IMR-90 (cell line): Measurements from ENCODE around the gene CACYBP. TPM values are rescaled to one million over a fixed set of nuclear protein-coding genes. Genes with fewer than 3 reads are reported as not detected.

Source experiments
- ATAC-seq: fragments of 200-7000 bp; cut with Tn5 transposase; 2 replicates; pipeline ENCODE4 v1.9.1; 2020; ENCODE audit warnings: low read depth, mild to moderate bottlenecking, moderate library complexity
- BruUV-seq: library from RNA; stranded (reverse); fragments of 400-500 nt; replicated peaks from 2 replicates; lab custom pipeline; 2021; lab: Mats Ljungman, UMichigan
- CTCF ChIA-PET: fragments of 300-600 bp; formaldehyde crosslinking; extraction: SDS; loops from one replicate; lab custom pipeline; 2021; ENCODE audit warnings: antibody characterized with exemption; lab: Yijun Ruan, JAX
- POLR2A ChIA-PET: fragments of 300-600 bp; sonication (Branson Sonifier 250); formaldehyde crosslinking; loops from one replicate; lab custom pipeline; 2022; ENCODE audit warnings: antibody characterized with exemption; ENCODE audit not compliant: unreplicated experiment; lab: Charles Lee
- DNase-seq: peaks from one replicate; pipeline ENCODE4 v3.0.0; 2013
- H2AFZ ChIP-seq: replicated peaks from 2 replicates; pipeline ENCODE3; 2013; ENCODE audit warnings: low read length, mild to moderate bottlenecking; ENCODE audit not compliant: poor library complexity
- H2AK5ac ChIP-seq: 2 replicates; pipeline ENCODE4 v1.6.1; 2013; ENCODE audit warnings: low read depth, low read length, inconsistent platforms
- H2AK9ac ChIP-seq: replicated peaks from 2 replicates; pipeline ENCODE3; 2013; ENCODE audit warnings: mild to moderate bottlenecking, low read depth, low read length, moderate library complexity; ENCODE audit not compliant: poor library complexity
- H2BK120ac ChIP-seq: 2 replicates; pipeline ENCODE4 v1.6.1; 2013; ENCODE audit warnings: low read depth, low read length, inconsistent platforms
- H2BK15ac ChIP-seq: 3 replicates; pipeline ENCODE4 v1.6.1; 2013; ENCODE audit warnings: low read depth, low read length, inconsistent platforms
- H2BK20ac ChIP-seq: 2 replicates; pipeline ENCODE4 v1.6.1; 2013; ENCODE audit warnings: low read depth, mild to moderate bottlenecking, inconsistent platforms, low read length, moderate library complexity
- H2BK5ac ChIP-seq: 2 replicates; pipeline ENCODE4 v1.6.1; 2013; ENCODE audit warnings: mild to moderate bottlenecking, low read depth, low read length, inconsistent platforms; ENCODE audit not compliant: poor library complexity, severe bottlenecking
- H3K14ac ChIP-seq: replicated peaks from 2 replicates; pipeline ENCODE4 v1.6.1; 2013; ENCODE audit warnings: low read depth, low read length, inconsistent platforms
- H3K18ac ChIP-seq: 2 replicates; pipeline ENCODE4 v1.6.1; 2013; ENCODE audit warnings: low read depth, low read length, control low read depth
- H3K23ac ChIP-seq: 2 replicates; pipeline ENCODE4 v1.6.1; 2013; ENCODE audit warnings: low read depth, low read length, inconsistent platforms
- H3K27ac ChIP-seq: 2 replicates; pipeline ENCODE4 v1.5.1; 2013; ENCODE audit warnings: mild to moderate bottlenecking, control low read depth, low read length; ENCODE audit not compliant: insufficient read depth
- H3K27me3 ChIP-seq: 2 replicates; pipeline ENCODE4 v1.6.1; 2013; ENCODE audit warnings: low read length; ENCODE audit not compliant: control insufficient read depth, insufficient read depth
- H3K36me3 ChIP-seq: 2 replicates; pipeline ENCODE4 v1.6.1; 2013; ENCODE audit warnings: low read length, mixed read lengths; ENCODE audit not compliant: control insufficient read depth, insufficient read depth
- H3K4ac ChIP-seq: 2 replicates; pipeline ENCODE4 v1.6.1; 2013; ENCODE audit warnings: low read depth, low read length, inconsistent platforms
- H3K4me1 ChIP-seq: 2 replicates; pipeline ENCODE4 v1.6.1; 2013; ENCODE audit warnings: low read length, mixed read lengths; ENCODE audit not compliant: control insufficient read depth, insufficient read depth
- H3K4me2 ChIP-seq: 2 replicates; pipeline ENCODE4 v1.6.1; 2013; ENCODE audit warnings: low read depth, mild to moderate bottlenecking, control low read depth, low read length, moderate library complexity
- H3K4me3 ChIP-seq: 2 replicates; pipeline ENCODE4 v1.5.1; 2013; ENCODE audit warnings: low read depth, mild to moderate bottlenecking, control low read depth, low read length, moderate library complexity; ENCODE audit not compliant: insufficient read depth
- H3K56ac ChIP-seq: 2 replicates; pipeline ENCODE4 v1.6.1; 2013; ENCODE audit warnings: low read length, inconsistent platforms; ENCODE audit not compliant: insufficient read depth; ENCODE audit errors: extremely low read depth
- H3K79me1 ChIP-seq, 2 experiments: 2 replicates each; pipeline ENCODE4 v1.6.1; 2013; ENCODE audit warnings: low read length in 2 of 2, inconsistent platforms in 1 of 2, low read depth in 1 of 2
- H3K9ac ChIP-seq: 2 replicates; pipeline ENCODE4 v1.6.1; 2013; ENCODE audit warnings: low read depth, low read length, control low read depth
- H3K9me1 ChIP-seq: 2 replicates; pipeline ENCODE4 v1.6.1; 2013; ENCODE audit warnings: low read length, inconsistent platforms; ENCODE audit not compliant: insufficient read depth
- H3K9me3 ChIP-seq: 2 replicates; pipeline ENCODE4 v1.6.1; 2013; ENCODE audit warnings: low read length; ENCODE audit not compliant: control insufficient read depth, insufficient read depth
- H4K20me1 ChIP-seq: 2 replicates; pipeline ENCODE4 v1.6.1; 2013; ENCODE audit warnings: low read length, inconsistent platforms; ENCODE audit not compliant: insufficient read depth
- H4K5ac ChIP-seq: 2 replicates; pipeline ENCODE4 v1.6.1; 2013; ENCODE audit warnings: mild to moderate bottlenecking, low read depth, low read length, control low read depth
- H4K8ac ChIP-seq, 2 experiments: 2 replicates each; pipeline ENCODE4 v1.6.1; 2013; ENCODE audit warnings: low read depth in 2 of 2, low read length in 2 of 2, control low read depth in 1 of 2, inconsistent platforms in 1 of 2
- H4K91ac ChIP-seq: 2 replicates; pipeline ENCODE4 v1.6.1; 2013; ENCODE audit warnings: low read depth, low read length, inconsistent platforms; ENCODE audit not compliant: insufficient read depth
- BHLHE40 ChIP-seq: fragments of 150-350 bp; IDR thresholded peaks from 2 replicates; pipeline ENCODE4 v1.6.1; 2016; ENCODE audit warnings: mild to moderate bottlenecking, low read depth, low read length
- CEBPB ChIP-seq: IDR thresholded peaks from 2 replicates; pipeline ENCODE4 v1.6.1; 2012; ENCODE audit warnings: low read depth, low read length, improper control_type of control experiment
- CHD1 ChIP-seq: IDR thresholded peaks from 2 replicates; pipeline ENCODE4 v1.6.1; 2012; ENCODE audit warnings: low read depth, low read length, improper control_type of control experiment
- CTCF ChIP-seq: conservative IDR thresholded peaks from 2 replicates; pipeline ENCODE4 v1.5.1; 2012; ENCODE audit warnings: mild to moderate bottlenecking, low read depth, low read length, improper control_type of control experiment
- FOS ChIP-seq: fragments of 150-350 bp; IDR thresholded peaks from 2 replicates; pipeline ENCODE4 v1.6.1; 2016; ENCODE audit warnings: low read depth, low read length
- MAFK ChIP-seq: IDR thresholded peaks from 2 replicates; pipeline ENCODE4 v1.6.1; 2012; ENCODE audit warnings: low read depth, low read length, improper control_type of control experiment
- MAZ ChIP-seq: IDR thresholded peaks from 2 replicates; pipeline ENCODE4 v1.6.1; 2012; ENCODE audit warnings: low read depth, mild to moderate bottlenecking, low read length, improper control_type of control experiment, moderate library complexity, borderline replicate concordance
- MXI1 ChIP-seq: IDR thresholded peaks from 2 replicates; pipeline ENCODE4 v1.6.1; 2012; ENCODE audit warnings: low read depth, mild to moderate bottlenecking, low read length, moderate library complexity, borderline replicate concordance
- NFE2L2 ChIP-seq: fragments of 150-350 bp; IDR thresholded peaks from 2 replicates; pipeline ENCODE4 v1.6.1; 2016; ENCODE audit warnings: low read depth, mild to moderate bottlenecking, low read length
- POLR2A ChIP-seq: IDR thresholded peaks from 2 replicates; pipeline ENCODE4 v1.6.1; 2012; ENCODE audit warnings: mild to moderate bottlenecking, low read depth, low read length
- RAD21 ChIP-seq: IDR thresholded peaks from 2 replicates; pipeline ENCODE4 v1.6.1; 2012; ENCODE audit warnings: low read length, improper control_type of control experiment
- RCOR1 ChIP-seq: IDR thresholded peaks from 2 replicates; pipeline ENCODE4 v1.6.1; 2012; ENCODE audit warnings: mild to moderate bottlenecking, low read length, improper control_type of control experiment; ENCODE audit not compliant: insufficient replicate concordance
- RFX5 ChIP-seq: IDR thresholded peaks from 2 replicates; pipeline ENCODE4 v1.8.0; 2012; ENCODE audit warnings: low read depth, mild to moderate bottlenecking, low read length, moderate library complexity
- SMC3 ChIP-seq: fragments of 150-350 bp; IDR thresholded peaks from 2 replicates; pipeline ENCODE4 v1.6.1; 2016; ENCODE audit warnings: low read depth, mild to moderate bottlenecking, antibody characterized with exemption, low read length, moderate library complexity
- WGBS, 2 experiments: methylation state at CpG; one replicate each; pipeline versions ENCODE4 v1.1.5 to v1.1.7; 2013; ENCODE audit warnings: missing lambda C conversion rate in 2 of 2; ENCODE audit not compliant: insufficient read length in 1 of 2; ENCODE audit errors: extremely low coverage in 2 of 2; 5-methylcytosine and 5-hydroxymethylcytosine counted together
- dilution Hi-C: fragments of 300-500 bp; cut with HindIII; formaldehyde crosslinking; loops from one replicate; pipeline ENCODE4 v1.14.3; 2018; ENCODE audit warnings: low sequenced_read_pairs; ENCODE audit not compliant: unreplicated experiment
- in situ Hi-C: fragments of 300-500 bp; cut with MboI; formaldehyde crosslinking; loops from 3 replicates; pipeline ENCODE4 v1.14.3; 2019; ENCODE audit warnings: low sequenced_read_pairs, inconsistent platforms, mixed read lengths
- intact Hi-C: fragments of 100-400 bp; cut with micrococcal nuclease; formaldehyde crosslinking; loops from 2 replicates; pipeline ENCODE4 v1.10.0; 2022
- polyA plus RNA-seq, 3 experiments: library from polyadenylated mRNA; depleted of rRNA; stranded (reverse); fragments of >200 nt; gene quantifications; 2 replicates each; pipeline ENCODE4 v1.2.3, GENCODE V29; 2012; ENCODE audit warnings: low replicate concordance in 1 of 3
- total RNA-seq: library from RNA; depleted of rRNA; stranded (reverse); fragments of >200 nt; gene quantifications from 2 replicates; pipeline ENCODE4 v1.2.3, GENCODE V29; 2012
- TF ChIP-seq, protein P1 (sequence below): fragments of 150-350 bp; IDR thresholded peaks from 2 replicates; pipeline ENCODE4 v1.6.1; 2017; ENCODE audit warnings: mild to moderate bottlenecking, antibody characterized with exemption, low read length, low read depth
- TF ChIP-seq, protein P2 (sequence below): fragments of 150-350 bp; IDR thresholded peaks from 2 replicates; pipeline ENCODE4 v1.6.1; 2016; ENCODE audit warnings: low read depth, mild to moderate bottlenecking, low read length, moderate library complexity, borderline replicate concordance

The CACYBP gene
- total and polyA plus RNA-seq, 2 of the 4 experiments (the other 2 are of a cell fraction): 61.8 to 62.8 TPM

GRCh38 chr1:174964972-174965361 is 34.8 kb upstream of the CACYBP start:
- no peak overlapping the region for H3K14ac ChIP-seq
- H3K4ac ChIP-seq: no peak overlapping the region
- no peak overlapping the region for H2BK120ac ChIP-seq
- DNase-seq (peak; percentile 7), ATAC-seq (peak; percentile 54)
- intact Hi-C loops (no loop called here), dilution Hi-C loops (no loop called here), in situ Hi-C loops (no loop called here)
- H3K27ac ChIP-seq: no peak overlapping the region
- H3K4me2 ChIP-seq: no peak overlapping the region
- no peak overlapping the region for H4K8ac ChIP-seq
- H3K79me1 ChIP-seq: no peaks in the 10 kb centered on the region
- no peaks in the 10 kb centered on the region for H3K9me3 ChIP-seq
- WGBS, 2 experiments: no CpG with 5 or more reads among the region's 1 CpG
- H3K4me1 ChIP-seq: no peaks in the 10 kb centered on the region
- H3K4me3 ChIP-seq: no peak overlapping the region
- H3K36me3 ChIP-seq: no peaks in the 10 kb centered on the region
- H2AK9ac ChIP-seq: no peak overlapping the region
- H2BK20ac ChIP-seq: no peak overlapping the region
- H3K18ac ChIP-seq: no peak overlapping the region
- no peaks in the 10 kb centered on the region for H4K20me1 ChIP-seq
- POLR2A ChIA-PET: interaction anchor here (0.6 kb wide), 1 partner anchor 176 kb away, joined by 3 read pairs; no protein-coding TSS in a partner anchor
- no peak overlapping the region for H2AK5ac ChIP-seq
- no peak overlapping the region for H4K91ac ChIP-seq
- no TSS peak for BruUV-seq
- no peak overlapping the region for H2AFZ ChIP-seq
- CTCF ChIA-PET: interaction anchor here (0.5 kb wide), 2 partner anchors 21 to 22 kb away, joined by 3 to 4 read pairs; no protein-coding TSS in a partner anchor
- H3K9ac ChIP-seq: no peak overlapping the region
- no peak overlapping the region for H3K56ac ChIP-seq
- peaks cover 8% of the 10 kb centered on the region; the same call in 1 of the 2 replicates for H3K27me3 ChIP-seq
- H3K9me1 ChIP-seq: no peaks in the 10 kb centered on the region
- H3K23ac ChIP-seq: no peak overlapping the region
- no peak overlapping the region for H2BK5ac ChIP-seq
- H4K5ac ChIP-seq: no peak overlapping the region
- no peak overlapping the region for H2BK15ac ChIP-seq
- TF ChIP-seq RFX5 (no peak), MAZ (no peak), MXI1 (no peak), CHD1 (no peak), BHLHE40 (no peak), NFE2L2 (no peak), POLR2A (no peak), RAD21 (no peak), MAFK (no peak), CTCF (no peak), SMC3 (no peak), FOS (no peak), RCOR1 (no peak), CEBPB (no peak)
- TF ChIP-seq, protein P1, sequence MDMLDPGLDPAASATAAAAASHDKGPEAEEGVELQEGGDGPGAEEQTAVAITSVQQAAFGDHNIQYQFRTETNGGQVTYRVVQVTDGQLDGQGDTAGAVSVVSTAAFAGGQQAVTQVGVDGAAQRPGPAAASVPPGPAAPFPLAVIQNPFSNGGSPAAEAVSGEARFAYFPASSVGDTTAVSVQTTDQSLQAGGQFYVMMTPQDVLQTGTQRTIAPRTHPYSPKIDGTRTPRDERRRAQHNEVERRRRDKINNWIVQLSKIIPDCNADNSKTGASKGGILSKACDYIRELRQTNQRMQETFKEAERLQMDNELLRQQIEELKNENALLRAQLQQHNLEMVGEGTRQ: no peak
- TF ChIP-seq, protein P2, sequence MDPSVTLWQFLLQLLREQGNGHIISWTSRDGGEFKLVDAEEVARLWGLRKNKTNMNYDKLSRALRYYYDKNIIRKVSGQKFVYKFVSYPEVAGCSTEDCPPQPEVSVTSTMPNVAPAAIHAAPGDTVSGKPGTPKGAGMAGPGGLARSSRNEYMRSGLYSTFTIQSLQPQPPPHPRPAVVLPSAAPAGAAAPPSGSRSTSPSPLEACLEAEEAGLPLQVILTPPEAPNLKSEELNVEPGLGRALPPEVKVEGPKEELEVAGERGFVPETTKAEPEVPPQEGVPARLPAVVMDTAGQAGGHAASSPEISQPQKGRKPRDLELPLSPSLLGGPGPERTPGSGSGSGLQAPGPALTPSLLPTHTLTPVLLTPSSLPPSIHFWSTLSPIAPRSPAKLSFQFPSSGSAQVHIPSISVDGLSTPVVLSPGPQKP: no peak
